GM23338 (cell line): ENCODE measurements around the gene KLHL9. TPM values are rescaled to one million over a fixed set of nuclear protein-coding genes. Genes with fewer than 3 reads are reported as not detected.

Source experiments
- ATAC-seq: fragments of 200-7000 bp; cut with Tn5 transposase; 3 replicates; pipeline ENCODE4 v1.9.1; 2020
- DNase-seq: peaks from one replicate; pipeline ENCODE4 v3.0.0-alpha.2; 2015; ENCODE audit warnings: low spot score
- H2AFZ ChIP-seq: fragments of 200-600 bp; sonication (generic); 2 replicates; pipeline ENCODE4 v1.8.0; 2016; ENCODE audit warnings: antibody characterized with exemption, mild to moderate bottlenecking, moderate library complexity
- H3F3A ChIP-seq: fragments of 200-600 bp; sonication (generic); replicated peaks from 2 replicates; pipeline ENCODE4 v1.8.0; 2017; ENCODE audit warnings: antibody characterized with exemption, mixed run types, low read depth
- H3K27ac ChIP-seq: fragments of 200-600 bp; sonication (generic); 2 replicates; pipeline ENCODE4 v1.6.1; 2016; ENCODE audit warnings: low read depth
- H3K27me3 ChIP-seq: fragments of 200-600 bp; sonication (generic); 2 replicates; pipeline ENCODE4 v1.8.0; 2016; ENCODE audit warnings: mild to moderate bottlenecking, mixed run types, moderate library complexity; ENCODE audit not compliant: insufficient read depth
- H3K36me3 ChIP-seq: fragments of 200-600 bp; sonication (generic); 2 replicates; pipeline ENCODE4 v1.8.0; 2016; ENCODE audit warnings: mild to moderate bottlenecking; ENCODE audit not compliant: insufficient read depth
- H3K4me1 ChIP-seq: fragments of 200-600 bp; sonication (generic); 2 replicates; pipeline ENCODE4 v1.8.0; 2016; ENCODE audit warnings: mild to moderate bottlenecking, moderate library complexity; ENCODE audit not compliant: insufficient read depth
- H3K4me2 ChIP-seq: fragments of 200-600 bp; sonication (generic); 2 replicates; pipeline ENCODE4 v1.7.1; 2017; ENCODE audit warnings: mixed run types
- H3K4me3 ChIP-seq: fragments of 200-600 bp; sonication (generic); 2 replicates; pipeline ENCODE4 v1.6.1; 2016; ENCODE audit warnings: mixed run types
- H3K79me2 ChIP-seq: fragments of 200-600 bp; sonication (generic); replicated peaks from 2 replicates; pipeline ENCODE4 v1.8.0; 2017; ENCODE audit warnings: mild to moderate bottlenecking; ENCODE audit not compliant: insufficient read depth
- H3K9me2 ChIP-seq: fragments of 200-600 bp; sonication (generic); 2 replicates; pipeline ENCODE4 v1.8.0; 2017; ENCODE audit not compliant: insufficient read depth
- H4K20me1 ChIP-seq: fragments of 200-600 bp; sonication (generic); replicated peaks from 2 replicates; pipeline ENCODE4 v1.8.0; 2017; ENCODE audit warnings: mild to moderate bottlenecking; ENCODE audit not compliant: insufficient read depth
- H3K27ac Mint-ChIP-seq: 2 replicates; pipeline ENCODE4 v1.8.0; 2020; ENCODE audit warnings: inconsistent platforms, mild to moderate bottlenecking, moderate library complexity, mixed read lengths
- H3K27me3 Mint-ChIP-seq: 3 replicates; pipeline ENCODE4 v1.8.0; 2022; ENCODE audit warnings: low read depth, mild to moderate bottlenecking, moderate library complexity, mixed read lengths, inconsistent platforms; ENCODE audit not compliant: insufficient read depth, poor library complexity
- H3K36me3 Mint-ChIP-seq: 3 replicates; pipeline ENCODE4 v1.8.0; 2021; ENCODE audit warnings: low read depth, mild to moderate bottlenecking, inconsistent platforms, moderate library complexity, mixed read lengths
- H3K4me1 Mint-ChIP-seq: 3 replicates; pipeline ENCODE4 v1.8.0; 2020; ENCODE audit warnings: mild to moderate bottlenecking, inconsistent platforms, mixed read lengths
- H3K4me3 Mint-ChIP-seq: 3 replicates; pipeline ENCODE4 v1.8.0; 2021; ENCODE audit warnings: moderate library complexity, mild to moderate bottlenecking, inconsistent platforms, mixed read lengths
- H3K9me3 Mint-ChIP-seq: 3 replicates; pipeline ENCODE4 v1.8.0; 2020; ENCODE audit warnings: moderate library complexity, mild to moderate bottlenecking, inconsistent platforms, mixed read lengths
- CREB1 ChIP-seq: fragments of 250-450 bp; sonication (Bioruptor Pico); IDR thresholded peaks from 2 replicates; pipeline ENCODE4 v1.5.0; 2020; ENCODE audit warnings: low read depth, mild to moderate bottlenecking, moderate library complexity
- CTCF ChIP-seq, 2 experiments: fragments of 200-600 bp in 1 of 2; sonication (generic) in 1 of 2; conservative IDR thresholded peaks; 2 replicates each; pipeline versions ENCODE4 v1.5.1 to v1.6.1; 2016 to 2017; ENCODE audit warnings: antibody characterized with exemption in 2 of 2, low read depth in 2 of 2, mild to moderate bottlenecking in 2 of 2, moderate library complexity in 1 of 2
- EZH2 ChIP-seq: fragments of 200-600 bp; sonication (generic); IDR thresholded peaks from one replicate; pipeline ENCODE4 v1.8.0; 2017; ENCODE audit warnings: antibody characterized with exemption, mild to moderate bottlenecking, low read depth; ENCODE audit not compliant: unreplicated experiment
- JUNB ChIP-seq: IDR thresholded peaks from one replicate; pipeline ENCODE4 v1.6.1; 2016; ENCODE audit warnings: antibody characterized with exemption; ENCODE audit not compliant: unreplicated experiment
- POLR2AphosphoS5 ChIP-seq: IDR thresholded peaks from 2 replicates; pipeline ENCODE4 v1.6.1; 2016; ENCODE audit warnings: antibody characterized with exemption, low read depth
- REST ChIP-seq: IDR thresholded peaks from one replicate; pipeline ENCODE4 v1.6.1; 2018; ENCODE audit warnings: antibody characterized with exemption; ENCODE audit not compliant: unreplicated experiment
- STAT1 ChIP-seq: IDR thresholded peaks from one replicate; pipeline ENCODE4 v1.6.1; 2016; ENCODE audit warnings: antibody characterized with exemption; ENCODE audit not compliant: unreplicated experiment
- ZNF331 ChIP-seq: fragments of 250-450 bp; sonication (Bioruptor Pico); IDR thresholded peaks from 2 replicates; pipeline ENCODE4 v1.5.0; 2020; ENCODE audit warnings: low read depth, mild to moderate bottlenecking, moderate library complexity
- ZNF462 ChIP-seq: fragments of 250-450 bp; sonication (Bioruptor Pico); IDR thresholded peaks from 2 replicates; pipeline ENCODE4 v1.5.0; 2020; ENCODE audit warnings: mild to moderate bottlenecking, moderate library complexity
- polyA plus RNA-seq: library from polyadenylated mRNA; unstranded; fragments of >200 nt; fragmentation: Nextera tagmentation; extraction: Ambion mirVana; gene quantifications from 2 replicates; pipeline ENCODE4 v1.2.1, GENCODE V29; 2016
- total RNA-seq: library from RNA; depleted of rRNA; stranded (reverse); fragments of >200 nt; shearing (Covaris generic); gene quantifications from 2 replicates; pipeline ENCODE4 v1.2.3, GENCODE V29; 2014
- TF ChIP-seq, protein P1 (sequence below): IDR thresholded peaks from 2 replicates; pipeline ENCODE4 v1.6.1; 2016; ENCODE audit warnings: antibody characterized with exemption

KLHL9 gene
- total and polyA plus RNA-seq, 2 experiments from 2014 or later, result 9.1 to 24.0 TPM

GRCh38 chr9:21289848-21290247 is 45.4 kb downstream of the KLHL9 start:
- Histone ChIP-seq H3F3A (no peaks in the 10 kb centered on the region), H3K27ac (no peak overlapping the region), H3K9me2 (no peaks in the 10 kb centered on the region), H3K4me2 (no peak overlapping the region), H3K79me2 (no peaks in the 10 kb centered on the region), H3K27me3 (peaks cover 5% of the 10 kb centered on the region; the same call in 1 of the 2 replicates), H2AFZ (no peak overlapping the region), H4K20me1 (no peaks in the 10 kb centered on the region), H3K36me3 (no peaks in the 10 kb centered on the region), H3K4me1 (no peaks in the 10 kb centered on the region), H3K4me3 (no peak overlapping the region)
- Mint-ChIP-seq H3K4me3 (no peak overlapping the region), H3K9me3 (no peaks in the 10 kb centered on the region), H3K36me3 (no peaks in the 10 kb centered on the region), H3K27me3 (no peaks in the 10 kb centered on the region), H3K27ac (no peak overlapping the region), H3K4me1 (no peaks in the 10 kb centered on the region)
- DNase-seq, result no peak
- no peak for TF ChIP-seq JUNB
- TF ChIP-seq STAT1, result no peak
- TF ChIP-seq, protein P1, sequence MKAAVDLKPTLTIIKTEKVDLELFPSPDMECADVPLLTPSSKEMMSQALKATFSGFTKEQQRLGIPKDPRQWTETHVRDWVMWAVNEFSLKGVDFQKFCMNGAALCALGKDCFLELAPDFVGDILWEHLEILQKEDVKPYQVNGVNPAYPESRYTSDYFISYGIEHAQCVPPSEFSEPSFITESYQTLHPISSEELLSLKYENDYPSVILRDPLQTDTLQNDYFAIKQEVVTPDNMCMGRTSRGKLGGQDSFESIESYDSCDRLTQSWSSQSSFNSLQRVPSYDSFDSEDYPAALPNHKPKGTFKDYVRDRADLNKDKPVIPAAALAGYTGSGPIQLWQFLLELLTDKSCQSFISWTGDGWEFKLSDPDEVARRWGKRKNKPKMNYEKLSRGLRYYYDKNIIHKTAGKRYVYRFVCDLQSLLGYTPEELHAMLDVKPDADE, result no peak
- no peak for TF ChIP-seq CREB1 (CRISPR knock-in tag)
- no peak for TF ChIP-seq EZH2
- no peak for TF ChIP-seq ZNF331 (CRISPR knock-in tag)
- TF ChIP-seq ZNF462, result no peak
- no peak for TF ChIP-seq CTCF (conservative IDR thresholded peaks at IDR 0.05; ENCODE audit: low read depth in 2 of 2)
- TF ChIP-seq REST, result no peak
- no peak for TF ChIP-seq POLR2AphosphoS5
- ATAC-seq, result no peak
